NCI-H2107 treated with DMSO at 0.1 percent for 48 hours (cell line): ENCODE results near the gene NACAD.

Source experiments
- DNase-seq: peaks from one replicate; lab custom pipeline; 2025; ENCODE audit not compliant: unreplicated experiment; lab: John Stamatoyannopoulos, UW

Gene NACAD, protein sequence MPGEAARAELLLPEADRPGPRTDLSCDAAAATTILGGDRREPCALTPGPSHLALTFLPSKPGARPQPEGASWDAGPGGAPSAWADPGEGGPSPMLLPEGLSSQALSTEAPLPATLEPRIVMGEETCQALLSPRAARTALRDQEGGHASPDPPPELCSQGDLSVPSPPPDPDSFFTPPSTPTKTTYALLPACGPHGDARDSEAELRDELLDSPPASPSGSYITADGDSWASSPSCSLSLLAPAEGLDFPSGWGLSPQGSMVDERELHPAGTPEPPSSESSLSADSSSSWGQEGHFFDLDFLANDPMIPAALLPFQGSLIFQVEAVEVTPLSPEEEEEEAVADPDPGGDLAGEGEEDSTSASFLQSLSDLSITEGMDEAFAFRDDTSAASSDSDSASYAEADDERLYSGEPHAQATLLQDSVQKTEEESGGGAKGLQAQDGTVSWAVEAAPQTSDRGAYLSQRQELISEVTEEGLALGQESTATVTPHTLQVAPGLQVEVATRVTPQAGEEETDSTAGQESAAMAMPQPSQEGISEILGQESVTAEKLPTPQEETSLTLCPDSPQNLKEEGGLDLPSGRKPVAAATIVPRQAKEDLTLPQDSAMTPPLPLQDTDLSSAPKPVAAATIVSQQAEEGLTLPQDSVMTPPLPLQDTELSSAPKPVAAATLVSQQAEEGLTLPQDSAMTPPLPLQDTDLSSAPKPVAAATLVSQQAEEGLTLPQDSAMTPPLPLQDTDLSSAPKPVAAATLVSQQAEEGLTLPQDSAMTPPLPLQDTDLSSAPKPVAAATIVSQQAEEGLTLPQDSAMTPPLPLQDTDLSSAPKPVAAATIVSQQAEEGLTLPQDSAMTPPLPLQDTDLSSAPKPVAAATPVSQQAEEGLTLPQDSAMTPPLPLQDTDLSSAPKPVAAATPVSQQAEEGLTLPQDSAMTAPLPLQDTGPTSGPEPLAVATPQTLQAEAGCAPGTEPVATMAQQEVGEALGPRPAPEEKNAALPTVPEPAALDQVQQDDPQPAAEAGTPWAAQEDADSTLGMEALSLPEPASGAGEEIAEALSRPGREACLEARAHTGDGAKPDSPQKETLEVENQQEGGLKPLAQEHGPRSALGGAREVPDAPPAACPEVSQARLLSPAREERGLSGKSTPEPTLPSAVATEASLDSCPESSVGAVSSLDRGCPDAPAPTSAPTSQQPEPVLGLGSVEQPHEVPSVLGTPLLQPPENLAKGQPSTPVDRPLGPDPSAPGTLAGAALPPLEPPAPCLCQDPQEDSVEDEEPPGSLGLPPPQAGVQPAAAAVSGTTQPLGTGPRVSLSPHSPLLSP (N-terminal part only)

DNA sequence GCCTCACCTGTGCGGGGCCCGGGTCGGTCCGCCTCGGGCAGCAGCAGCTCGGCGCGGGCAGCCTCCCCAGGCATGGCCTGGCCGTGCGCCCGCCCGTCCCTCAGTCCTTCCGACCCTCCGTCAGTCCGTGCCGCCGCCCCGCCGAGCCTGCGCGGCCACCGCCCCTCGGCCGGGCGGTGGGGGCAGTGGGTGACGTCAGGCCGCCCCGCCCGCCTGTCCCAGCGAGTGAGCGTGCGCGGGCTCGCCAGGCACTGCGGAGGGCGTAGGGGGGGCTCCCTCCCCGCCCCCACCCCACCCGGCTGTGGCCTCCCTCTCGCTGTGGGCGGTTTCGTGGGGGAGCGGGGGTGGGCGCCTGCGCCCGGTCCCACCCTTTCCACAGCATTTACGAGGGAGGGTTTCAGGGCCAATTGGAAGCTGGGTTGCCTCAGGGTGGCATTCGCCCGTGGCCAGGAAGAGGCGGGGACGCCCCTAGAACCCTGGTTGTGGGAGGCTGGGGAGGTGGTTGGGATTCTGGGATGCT, at the start of gene NACAD:
Gene NACAD (minus strand): TSS at position 149 of the 520 bp plus-strand sequence. CDS start 75 bp downstream, at position 74.
- no peak for DNase-seq

DNA sequence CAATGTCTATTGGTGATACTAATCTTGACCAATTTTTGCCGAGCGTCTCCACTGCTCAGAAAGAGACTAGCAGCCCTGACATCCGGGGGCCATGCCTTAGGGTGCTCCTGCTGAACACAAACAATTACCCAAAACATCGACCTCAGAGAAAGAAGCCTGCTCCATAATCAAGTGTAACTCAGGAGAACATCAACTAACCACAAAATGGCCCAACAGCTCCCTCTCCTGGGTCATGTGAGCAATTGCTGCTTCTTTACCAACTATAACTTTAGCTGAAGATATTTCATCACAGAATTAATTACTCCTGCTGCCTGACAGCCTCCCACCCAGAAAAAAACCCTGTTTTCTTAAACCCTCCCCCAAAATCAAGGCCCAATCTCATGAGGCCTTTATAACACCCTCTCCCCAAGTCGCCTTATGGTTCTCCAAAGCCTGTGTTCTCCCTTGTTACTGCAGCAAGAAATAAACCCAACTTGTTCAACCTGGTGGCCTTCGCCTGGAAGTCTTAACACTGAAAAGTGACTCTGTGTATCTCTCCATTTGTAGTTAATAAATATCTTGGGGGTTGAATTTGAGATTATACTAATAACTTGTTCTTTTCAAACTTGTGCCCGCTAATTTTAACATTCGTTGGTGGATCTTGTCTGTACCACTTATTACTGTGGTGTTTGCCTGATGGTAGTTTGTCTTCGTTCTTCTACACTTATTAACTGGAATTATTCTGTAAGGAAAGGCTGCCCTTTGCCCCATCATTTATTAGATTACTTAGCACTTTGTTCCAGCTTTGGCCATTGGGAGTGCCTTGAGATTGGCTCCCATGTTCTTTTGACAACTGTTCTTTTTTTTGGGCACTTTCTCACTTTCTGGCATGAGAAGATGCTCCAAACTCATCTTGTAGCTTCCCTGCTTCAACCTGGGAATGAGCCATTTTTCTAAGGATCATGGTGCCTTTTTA, 47.6 kb upstream of the NACAD start:
- DNase-seq = peak; percentile 87

DNA sequence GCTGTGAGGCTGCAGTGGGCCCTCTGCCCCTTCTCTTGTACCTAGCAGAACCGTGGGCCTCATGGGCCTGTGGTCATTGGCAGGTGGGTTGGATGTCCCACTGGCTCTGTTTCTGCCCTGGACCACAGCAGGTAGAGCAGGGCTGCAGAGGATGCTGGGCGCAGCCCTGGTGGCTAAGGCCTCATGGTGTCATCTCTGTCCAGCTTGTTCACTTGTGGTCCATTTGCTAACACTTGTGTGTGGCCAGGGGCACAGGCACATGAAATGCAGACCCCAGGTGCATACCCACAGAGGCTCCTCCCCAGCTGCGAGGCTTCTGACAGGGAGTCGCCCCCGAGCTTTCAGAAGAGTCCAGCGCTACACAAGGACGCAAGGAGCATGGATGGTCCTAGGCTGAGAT, 45.1 kb upstream of the NACAD start:
- no peak for DNase-seq

DNA sequence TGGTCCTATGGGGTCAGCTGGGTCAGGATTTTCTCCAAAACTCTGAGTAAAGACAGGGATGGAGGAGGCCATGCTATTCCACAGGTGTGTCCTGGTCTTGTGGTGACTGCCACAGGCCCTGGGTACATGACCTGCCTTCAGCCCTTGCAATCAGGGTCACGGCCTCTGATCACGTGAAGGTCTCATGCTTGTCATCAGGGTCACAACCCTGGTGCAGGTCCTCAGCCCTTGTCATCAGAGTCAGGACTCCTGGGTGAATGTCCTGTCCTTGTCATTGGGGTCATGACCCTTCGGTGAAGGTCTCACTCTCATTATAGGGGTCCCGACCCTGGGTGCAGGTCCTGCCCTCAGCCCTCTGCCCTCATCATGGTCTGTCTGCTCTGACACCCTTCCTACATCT, 44.6 kb upstream of the NACAD start:
- DNase-seq = no peak

DNA sequence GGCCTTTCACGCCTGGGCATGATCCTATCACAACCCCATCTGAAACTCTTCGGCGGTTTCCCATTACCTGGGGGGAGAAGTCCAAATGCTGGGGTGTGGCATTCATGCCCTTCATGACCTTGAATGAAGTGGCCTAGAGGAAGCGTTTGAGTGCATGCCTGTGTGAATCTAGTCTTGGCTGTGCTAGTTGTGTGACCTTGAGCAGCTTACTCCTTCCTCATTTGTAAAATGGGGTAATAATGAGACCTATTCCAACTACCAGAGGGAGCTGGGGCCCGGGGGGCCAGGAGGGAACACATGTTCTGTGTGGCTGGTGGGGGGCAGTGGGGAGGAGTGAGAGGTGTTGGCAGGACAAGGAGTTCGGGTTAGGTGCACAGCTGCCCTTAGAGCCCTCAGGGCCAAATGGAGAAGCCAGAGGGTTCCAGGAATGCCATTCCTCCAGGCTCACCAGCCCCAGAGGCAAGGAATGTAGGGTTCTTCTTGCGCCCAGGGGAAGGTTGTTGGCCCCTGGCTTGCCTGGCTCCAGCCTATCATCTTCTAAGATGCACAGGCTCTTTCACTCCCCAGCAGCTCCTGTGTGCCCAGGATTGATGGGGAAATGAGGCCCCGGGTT, 44.0 kb upstream of the NACAD start:
- no peak for DNase-seq

DNA sequence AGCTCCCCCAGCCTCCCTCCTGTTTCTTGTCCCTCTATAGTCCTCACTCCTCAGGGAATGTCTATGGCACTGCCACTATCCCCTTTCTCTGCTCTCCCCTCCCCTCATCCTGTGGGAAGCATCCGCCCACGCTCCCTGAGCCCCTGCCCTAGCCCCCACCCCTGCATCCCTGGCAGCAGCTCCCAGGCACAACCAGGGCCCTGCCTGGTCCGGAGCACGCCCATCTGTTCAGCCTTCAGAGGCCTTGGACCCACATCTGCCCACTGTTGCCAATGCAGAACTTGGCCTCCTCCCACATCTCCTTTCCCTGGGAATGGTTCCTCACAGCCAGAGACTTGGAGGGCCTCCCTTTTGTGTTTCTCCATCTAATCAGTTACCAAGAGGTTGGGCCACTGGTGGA, 43.1 kb upstream of the NACAD start:
- no peak for DNase-seq

DNA sequence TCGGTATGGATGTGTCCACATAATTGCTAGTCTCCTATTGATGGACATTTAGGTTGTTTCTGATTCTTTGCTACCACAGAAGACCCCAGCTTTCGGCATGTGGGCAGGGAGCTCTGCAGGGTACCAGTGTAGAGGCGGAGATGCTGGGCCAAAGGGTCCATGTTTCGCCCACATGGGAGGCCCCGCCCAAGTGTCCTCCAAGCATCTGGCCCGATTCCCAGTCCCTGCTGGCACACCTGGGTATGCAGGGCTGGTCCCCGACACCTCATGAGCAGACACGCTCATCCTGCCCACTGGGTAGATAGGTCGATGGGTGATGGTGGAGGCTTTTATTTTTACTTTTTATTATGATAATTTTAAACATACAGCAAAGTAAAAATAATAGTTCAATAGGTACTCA, 42.1 kb upstream of the NACAD start:
- no peak for DNase-seq

DNA sequence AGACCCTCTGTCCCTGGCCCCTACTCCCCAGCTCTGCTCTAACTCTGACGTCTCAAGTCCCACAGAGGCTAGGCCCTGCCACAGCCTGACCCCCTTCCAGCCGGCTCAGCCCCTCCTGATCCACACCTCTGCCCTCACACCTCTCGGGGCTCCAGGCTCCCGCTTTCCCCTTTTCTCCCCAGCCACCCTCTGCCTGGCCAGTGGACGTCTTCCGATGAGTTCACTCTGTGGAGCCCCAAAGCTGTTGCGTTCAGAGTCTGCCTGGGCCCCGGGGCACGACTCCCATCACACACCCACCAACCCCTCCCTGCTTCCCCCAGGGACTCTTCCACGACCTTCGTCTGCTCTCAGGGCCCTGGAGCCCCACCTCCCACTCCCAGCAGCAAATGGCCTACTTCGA, 41.1 kb upstream of the NACAD start:
- DNase-seq = no peak

DNA sequence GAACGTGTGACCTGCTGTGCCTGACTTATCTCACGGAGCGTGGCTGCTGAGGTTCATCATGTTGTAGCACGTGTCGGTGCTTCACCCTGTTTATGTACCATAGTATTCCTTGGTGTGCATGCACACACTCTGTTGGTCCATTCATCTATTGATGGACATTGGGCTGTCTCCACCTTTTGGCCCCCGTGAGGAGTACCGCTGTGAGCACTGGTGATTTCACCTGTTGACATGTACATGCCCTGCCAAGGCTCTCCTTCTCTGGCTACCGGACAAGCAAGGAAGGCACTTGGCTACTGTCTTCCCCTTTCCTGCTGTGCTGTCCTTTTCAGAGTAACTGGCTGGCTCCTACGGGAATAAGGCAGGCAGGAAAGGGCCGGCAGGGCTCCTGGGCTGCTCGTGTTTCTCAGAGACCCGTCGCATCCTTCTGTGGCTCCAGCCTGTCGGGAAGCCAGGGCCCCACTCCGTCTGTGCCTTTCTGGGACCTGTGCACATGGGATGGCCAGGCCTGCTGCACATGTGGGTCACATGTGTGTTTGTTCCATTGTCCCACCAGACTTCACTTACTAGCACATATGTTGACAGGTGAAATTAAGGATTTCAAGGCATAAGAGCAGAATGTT, 40.5 kb upstream of the NACAD start:
- no peak for DNase-seq

DNA sequence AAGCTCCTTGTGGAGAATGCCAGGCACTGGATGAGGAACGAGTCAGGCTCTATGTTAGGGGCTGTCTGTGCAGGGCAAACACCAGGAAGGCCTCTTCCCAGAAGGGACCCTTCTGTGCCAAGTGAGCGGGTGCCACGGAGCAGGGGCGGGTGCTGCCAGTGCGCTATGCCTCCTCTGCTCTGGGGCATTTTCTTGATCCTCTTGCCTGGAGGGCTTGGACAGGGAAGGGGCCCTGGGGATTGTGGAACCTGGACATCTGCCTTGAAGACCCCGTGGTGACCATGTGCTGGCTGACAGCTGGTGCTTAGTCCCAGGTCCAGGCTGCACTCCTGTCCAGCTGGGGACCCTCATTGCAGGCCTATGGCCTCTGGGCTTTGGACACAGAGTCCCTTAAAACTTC, 38.2 kb upstream of the NACAD start:
- DNase-seq = no peak

DNA sequence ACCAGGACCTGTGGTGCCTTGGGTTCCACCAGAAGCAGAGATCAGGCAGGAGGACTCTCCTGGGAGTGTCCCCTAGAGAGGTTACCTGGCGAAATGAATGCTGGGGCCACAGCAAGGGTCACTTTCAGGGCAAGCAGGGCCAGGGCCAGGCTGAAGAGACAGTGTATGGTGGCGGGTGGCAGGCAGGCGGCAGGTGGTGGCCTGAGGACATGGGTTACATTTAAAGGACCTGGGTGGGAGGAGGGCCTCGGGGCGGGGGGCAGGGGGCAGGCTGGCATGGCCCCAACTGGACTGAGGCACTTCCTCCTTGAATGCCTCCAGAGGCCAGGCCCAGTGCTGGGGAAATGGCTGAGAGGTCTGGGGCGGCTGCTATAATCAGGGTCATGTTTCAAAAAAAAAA, 37.4 kb upstream of the NACAD start:
- DNase-seq = no peak

DNA sequence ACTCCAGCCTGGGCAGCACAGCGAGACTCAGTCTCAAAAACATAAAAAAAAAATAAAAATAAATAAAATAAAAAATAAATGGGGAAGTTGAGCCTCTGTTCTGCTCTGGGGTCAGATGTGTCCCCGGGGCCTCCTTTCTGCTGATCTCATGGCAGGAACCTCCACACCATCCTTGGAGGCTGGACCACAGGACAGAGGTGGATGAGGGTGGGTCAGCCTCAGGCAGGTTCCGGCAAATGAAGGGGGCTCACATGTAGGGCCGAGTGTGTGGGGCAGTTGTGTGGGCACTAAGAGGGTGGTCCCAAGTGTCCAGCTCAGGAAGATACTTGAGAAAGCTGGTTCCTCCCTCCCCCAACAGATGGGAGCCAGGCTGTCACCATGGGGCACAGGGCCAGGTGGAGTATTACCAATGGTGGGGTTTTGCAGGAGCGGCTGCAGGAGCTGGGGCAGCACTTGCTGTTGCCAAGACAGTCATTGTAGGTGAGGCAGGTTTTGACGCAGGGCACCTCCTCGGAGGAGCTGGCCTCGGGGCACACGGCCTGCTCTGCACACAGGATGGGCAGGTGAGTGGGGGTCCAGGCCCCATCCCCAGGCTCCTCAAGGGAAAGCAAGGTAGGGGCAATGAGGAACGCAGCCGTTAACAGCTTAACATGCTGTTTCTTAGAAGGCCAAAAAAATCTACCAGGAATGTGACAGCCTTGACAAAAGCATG, 36.6 kb upstream of the NACAD start:
- DNase-seq = no peak

DNA sequence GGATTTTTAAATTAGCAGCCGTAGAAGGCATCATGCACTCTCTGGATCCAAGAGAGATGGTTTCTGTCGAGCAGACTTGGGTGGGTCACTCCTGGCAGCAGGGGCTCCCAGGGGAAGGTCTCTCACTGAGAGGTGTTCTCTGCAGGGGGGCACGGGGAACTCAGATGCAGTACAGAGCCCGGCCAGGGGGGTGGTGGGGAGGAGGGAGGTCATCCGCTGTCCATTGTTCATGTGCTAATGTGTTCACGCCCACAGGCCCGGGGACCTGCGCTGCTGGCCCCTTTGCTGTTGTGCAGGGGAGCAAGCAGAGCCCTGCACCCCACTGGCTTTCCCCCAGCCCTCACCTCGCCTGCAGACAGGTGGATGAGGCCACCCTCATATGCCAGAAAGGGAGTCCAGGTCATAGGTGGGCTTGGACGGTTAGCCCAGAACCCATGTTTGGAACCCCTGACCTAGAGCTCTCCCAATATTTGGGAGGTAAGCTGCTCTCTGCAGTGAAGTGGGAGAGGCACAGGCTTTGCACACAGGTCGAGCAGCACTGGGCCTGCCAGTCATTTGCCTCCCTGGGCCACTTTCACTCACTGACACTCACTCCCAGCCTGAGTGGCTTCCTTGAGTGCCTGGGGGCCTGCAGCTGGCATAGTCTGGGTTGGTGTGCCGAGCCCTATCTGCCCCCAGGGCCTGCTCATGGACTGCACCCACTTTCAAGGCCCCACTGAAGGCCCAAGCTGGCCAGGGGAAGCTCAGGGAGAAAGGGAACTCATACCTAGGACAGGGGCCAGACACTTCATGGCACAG, 35.3 kb upstream of the NACAD start:
- no peak for DNase-seq

DNA sequence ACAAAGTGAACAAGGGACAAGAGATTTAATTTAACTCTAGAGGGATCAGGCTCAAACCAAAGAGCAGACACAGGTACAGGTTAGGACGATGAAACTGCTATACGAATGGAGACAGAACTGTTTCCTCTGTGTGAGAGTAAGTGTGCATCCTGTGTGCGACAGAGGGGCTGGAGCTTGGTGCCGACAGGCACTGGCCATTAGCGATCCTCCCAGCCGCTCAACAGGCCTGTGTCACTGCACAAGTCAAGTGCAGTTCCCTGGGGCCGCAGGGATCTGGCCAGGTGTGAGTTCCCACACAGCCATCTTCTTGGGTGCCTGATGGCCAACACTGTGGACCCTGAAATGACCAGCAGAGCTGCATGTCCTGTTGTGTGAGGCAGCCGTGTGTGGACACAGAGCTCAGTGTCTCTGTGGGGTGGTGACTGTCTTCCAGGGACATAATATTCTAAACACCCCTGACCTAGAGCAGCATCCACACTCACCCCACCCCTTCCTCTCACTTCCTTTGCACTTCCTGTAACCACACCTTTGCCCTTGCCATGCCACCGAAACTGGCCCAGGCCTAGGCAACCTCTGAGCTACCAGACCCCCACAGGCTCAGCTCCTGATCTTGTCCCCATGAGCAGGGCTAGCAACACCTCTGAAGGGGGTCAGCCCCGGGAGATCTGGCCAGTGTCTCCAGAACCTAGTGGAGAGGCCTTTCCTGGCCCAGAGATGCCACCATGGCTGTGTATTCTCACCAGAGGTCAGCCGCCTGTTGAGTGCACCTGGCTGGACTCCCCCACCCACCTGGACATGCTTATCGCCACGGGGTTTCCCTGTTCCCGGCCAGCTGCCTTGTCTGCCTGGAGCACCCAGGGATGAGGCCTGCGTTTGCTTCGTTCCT, 34.4 kb upstream of the NACAD start:
- no peak for DNase-seq

DNA sequence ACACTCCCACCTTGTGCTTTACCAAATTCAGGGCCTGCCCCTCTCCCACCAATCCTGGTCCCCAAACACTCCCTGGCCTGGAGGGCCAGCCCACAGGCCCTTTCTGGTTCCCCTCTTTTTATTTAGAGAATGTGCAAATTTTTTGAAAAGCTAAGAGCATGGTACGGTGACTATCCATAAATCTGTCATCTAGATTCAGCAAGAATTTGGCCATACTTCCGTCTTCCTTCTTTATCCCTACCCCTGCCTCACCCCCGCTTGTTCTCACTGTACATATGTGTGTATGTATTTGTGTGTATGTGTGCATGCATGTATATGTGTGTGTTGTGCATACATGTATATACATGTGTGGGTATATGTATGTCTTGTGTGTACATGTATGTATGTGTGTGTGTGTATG, 30.8 kb upstream of the NACAD start:
- no peak for DNase-seq

DNA sequence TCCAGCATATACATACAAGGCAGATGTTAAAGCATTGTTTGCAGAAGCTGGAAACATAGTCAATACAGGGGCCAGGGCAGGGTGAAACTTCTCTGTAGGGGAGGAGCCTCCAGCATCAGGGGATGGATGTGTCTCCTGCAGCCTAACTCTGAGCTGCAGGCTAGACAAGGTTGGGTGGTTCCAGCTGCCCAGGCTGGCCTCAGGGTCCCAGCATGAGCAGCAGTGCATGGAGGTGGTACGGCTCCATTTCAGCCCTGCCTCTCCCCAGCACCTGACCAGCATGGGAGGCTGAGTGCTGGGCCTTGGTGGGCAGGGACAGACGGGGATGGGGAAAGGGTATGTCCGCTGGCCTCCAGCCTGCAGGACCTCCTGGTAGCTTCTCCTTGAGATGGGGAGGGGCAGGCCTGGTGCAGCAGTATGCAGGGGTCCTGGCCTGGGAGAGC, 30.1 kb upstream of the NACAD start:
- DNase-seq = no peak

DNA sequence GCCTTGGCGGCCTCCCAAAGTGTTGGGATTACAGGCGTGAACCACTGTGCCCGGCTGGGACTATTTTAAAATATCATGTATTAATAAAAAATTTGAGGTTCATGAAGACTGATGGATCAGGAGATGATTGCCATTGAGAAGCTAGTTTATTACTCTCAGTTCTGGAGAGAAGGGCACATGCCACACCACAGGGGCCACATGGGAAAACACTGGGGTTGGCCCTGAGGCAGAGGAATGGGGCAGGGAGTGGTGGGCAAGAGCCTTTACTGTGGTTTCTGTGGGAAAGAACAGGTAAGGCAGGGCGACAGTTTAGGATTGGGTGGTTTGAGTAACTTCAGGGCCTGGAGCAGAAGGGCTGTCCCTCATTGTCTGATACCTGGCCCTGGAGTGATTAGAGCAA, 29.5 kb upstream of the NACAD start:
- DNase-seq = no peak
